NCI-H1930 (cell line): ENCODE measurements around the gene KLF13.

Source experiments
- DNase-seq, 2 experiments: peaks; one replicate each; lab custom pipeline; 2025; lab: John Stamatoyannopoulos, UW

The KLF13 gene

GRCh38 chr15:31326156-31326874, at the start of gene KLF13:
Gene KLF13, plus strand, starts transcription at chr15:31326835. Its CDS starts 378 bp downstream, at chr15:31327213.
- DNase-seq: peak; percentile 87 to 92

- DNase-seq: no peak
Measured at GRCh38 chr15:31277335-31278060, 49.1 kb upstream of the KLF13 start.

DNA sequence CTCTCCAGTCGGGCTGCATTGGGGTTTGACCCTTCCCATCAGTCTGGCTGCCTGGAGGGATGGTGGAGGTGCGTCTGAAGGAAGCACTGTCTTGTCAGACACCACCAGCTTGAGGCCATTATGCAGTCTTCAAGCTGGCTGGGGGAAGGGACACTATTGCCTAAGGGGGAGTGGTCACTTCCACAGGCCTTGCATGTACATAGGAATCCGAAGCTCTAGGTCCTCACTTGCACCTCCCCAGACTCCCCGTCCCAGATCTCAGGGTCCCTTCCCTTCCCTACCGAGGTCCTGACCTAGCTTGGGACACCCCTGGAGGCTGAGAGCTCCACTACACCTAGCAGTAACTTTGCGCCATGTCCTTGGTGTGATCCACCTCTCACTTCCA, 48.6 kb upstream of the KLF13 start:
- DNase-seq: no peak

DNA sequence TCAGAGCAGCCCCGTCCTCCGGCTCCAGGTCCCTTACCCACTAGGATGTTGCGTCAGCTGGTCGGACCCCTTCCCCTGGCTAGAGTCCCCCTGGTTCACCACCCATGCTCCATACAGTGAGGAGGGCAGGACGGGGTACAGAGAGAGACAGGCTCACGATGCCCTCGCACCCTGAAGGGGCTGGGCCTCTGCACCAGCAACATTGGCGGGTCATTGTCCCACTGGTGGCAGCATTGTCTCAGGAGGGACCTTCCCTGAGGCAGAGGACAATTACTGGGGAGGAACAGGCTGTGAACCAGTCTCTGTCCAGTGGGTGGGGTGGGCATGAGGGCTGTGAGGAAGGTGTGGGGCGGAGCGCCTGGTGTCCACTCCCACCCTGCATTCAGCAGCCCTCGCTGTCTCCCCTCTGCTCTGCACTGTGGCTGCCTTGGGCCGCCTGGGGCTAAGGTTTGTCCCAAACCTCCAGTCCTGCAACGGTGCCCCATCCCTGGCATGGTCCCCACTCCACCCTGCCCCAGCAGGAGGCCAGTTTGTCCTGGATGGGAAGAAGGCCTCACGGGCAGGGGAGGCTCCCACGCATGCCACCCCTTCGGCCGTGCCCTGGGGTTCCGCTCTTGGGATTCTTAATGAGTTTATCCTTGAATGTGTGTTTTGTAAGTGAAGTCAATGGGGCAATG, 48.0 kb upstream of the KLF13 start:
- no peak for DNase-seq

DNA sequence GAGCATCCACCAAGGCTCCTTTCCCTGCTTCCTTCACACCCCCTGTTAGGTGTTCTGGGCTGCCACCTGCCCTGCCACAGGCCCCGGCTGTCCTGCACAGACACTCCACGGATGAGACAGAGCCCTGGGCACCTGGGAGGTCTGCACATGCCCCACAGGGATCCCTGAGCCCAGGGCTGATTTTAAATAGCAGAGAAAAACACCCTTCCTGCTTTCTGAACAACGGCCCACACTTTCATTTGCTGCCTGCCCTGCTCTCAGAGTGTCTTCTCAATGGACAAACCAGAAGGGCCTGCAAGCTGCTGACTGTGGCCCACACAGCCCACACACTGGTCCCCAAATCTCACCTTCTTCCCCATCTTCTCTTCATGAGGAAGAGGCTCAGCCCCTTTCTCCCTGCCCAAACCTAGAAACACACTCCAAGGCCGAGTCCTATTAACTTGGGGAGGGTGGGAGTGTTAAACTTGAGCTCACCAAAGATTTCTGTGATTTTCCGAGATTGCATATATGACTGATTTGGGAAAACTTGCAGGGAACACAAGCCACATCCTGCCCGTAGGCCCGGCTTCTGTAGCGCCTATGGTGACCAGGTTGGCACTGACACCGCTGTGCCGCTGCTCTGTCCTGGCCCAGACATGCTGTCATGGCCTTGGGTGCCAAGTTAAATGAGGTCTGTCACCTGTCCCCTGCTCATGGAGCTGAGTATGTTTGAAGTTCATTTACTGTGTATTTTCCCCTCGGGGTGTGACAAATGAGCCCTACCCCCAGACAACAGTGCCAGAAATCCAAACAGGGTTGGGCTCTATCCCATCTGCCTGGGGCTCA, 47.2 kb upstream of the KLF13 start:
- no peak for DNase-seq

DNA sequence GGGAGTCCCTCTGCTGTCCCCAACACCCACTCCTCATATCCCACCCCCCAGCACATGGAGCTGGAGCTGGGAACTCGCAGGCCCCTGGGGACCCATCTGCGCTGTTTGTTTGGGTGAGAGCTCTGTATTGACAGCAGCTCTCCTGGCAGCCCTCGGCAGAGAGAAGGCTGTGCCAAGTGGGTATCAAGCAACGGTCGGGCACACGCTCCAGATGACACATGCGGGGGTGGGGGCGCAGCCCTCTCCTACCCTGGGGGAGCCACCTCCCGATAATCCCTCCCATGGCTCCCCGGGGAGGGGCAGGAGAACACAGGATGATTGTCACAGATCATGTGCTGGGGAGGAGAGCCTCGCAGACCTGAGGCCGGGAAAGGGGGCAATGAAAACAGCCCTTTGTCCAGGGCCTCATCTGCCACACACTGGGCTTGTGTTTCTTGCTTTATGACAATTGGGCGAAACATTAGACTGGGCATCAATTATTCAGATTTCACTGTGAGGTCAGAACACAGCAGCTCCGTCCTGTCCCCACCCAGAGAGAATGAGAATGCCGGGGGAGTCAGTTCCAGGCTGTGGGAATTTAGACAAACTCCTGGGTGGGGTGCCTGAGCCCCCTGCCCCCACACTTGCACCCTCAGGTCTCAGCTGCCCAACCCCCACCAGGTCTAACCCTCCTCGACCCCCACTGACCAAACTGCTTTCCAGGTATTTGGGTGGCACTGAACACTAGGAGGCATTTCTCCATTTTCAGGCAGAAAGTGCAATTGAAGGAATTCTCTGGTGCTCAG, 46.4 kb upstream of the KLF13 start:
- DNase-seq: no peak

DNA sequence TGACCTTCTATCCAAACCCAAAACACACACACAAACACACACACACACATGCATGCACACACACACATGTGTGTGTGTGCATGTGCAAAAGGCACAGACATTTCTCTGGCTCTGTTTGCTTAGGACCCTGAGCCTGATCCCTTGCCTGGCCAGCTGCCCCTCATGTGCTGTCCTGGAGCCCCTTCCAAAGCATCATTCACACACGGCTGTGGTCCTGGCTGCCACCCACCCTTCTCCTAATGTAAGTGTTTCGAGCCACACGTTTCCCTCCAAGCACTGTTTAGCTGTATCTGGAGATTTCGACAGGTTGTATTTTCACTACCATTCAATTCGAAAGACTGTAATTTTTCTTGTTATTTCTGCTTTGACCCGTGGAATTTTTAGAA, 45.8 kb upstream of the KLF13 start:
- DNase-seq: no peak

DNA sequence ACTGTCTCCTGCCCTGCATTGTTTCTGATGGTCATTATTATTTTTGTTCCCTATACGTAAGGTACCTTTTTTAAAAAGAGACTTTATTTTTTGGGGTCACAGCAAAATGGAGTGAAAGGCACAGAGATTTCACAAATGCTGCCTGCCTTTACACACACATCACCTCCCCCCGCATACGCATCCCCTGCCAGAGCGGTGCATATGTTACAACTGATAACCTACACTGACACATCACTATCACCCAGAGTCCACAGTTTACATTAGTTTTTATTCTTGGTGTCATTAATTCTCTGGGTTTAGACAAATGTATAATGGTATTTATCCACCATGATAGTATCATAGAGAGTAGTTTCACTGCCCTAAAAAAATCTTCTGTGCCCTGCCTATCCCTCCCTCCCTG, 43.6 kb upstream of the KLF13 start:
- DNase-seq: no peak

DNA sequence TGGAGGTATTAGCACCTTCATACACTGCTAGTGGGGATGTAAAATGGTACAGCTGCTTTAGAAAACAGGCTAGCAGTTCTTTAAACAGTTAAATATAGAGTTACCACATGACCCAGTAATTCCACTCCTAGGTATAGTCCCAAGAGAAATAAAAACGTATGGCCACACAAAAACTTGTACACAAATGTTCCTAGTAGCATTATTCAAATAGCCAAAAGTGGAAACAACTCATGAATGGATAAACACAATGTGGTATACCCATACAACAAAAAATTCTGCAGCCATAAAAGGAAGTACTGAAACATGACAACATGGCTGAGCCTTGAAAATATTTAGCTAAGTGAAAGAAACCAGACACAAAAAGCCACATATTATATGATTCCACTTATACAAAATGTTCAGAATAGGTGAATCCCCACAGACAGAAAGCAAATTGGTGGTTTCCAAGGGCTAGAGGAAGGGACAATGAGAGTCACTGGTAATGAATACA, 40.8 kb upstream of the KLF13 start:
- DNase-seq: no peak

- DNase-seq: no peak
Measured at GRCh38 chr15:31291048-31291578, 35.5 kb upstream of the KLF13 start.

DNA sequence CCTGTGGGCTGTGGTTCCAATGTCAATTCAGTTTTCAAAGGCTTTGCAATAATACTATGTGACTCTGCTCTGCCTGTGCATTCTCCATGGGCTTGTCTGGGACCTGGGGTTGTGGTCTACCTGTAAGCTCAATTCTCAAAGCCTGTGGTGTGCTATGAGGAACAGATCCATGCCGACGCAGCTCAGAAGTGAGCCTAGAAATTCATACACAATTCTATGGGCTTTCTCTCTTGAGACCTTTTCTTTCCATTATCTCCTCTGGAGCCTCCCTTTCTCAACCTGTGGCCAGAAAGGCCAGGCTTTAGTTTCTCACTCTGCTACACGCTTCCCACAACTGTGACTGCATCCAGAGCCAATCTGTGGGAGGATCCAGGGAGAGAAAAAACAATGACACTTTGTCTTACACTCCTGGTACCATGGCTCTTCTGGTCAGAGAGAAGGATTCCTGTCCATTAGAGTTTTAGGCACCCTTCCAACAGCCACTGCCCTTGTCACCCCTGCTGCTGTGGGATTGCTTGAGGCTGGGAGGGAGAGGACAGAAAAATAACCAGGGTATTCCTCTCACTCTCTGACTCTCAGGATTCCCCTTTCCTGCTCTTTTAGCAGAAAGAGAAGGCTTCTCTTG, 34.1 kb upstream of the KLF13 start:
- no peak for DNase-seq

DNA sequence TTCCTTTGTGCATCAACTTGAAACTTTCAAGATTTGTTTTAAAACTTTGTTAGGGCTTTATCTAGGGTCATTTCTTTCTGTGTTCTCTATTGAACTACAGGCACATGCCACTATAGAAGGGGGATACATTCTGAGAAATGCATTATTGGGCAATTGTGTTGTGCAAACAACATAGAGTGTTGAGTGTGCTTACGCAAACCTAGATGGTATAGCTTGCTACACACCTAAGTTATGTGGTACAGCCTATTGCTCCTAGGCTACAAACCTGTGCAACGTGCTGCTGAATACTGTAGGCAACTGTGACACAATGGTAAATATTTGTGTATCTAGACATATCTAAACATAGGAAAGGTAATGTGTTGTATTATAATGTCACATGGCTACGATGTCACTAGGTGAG, 33.0 kb upstream of the KLF13 start:
- DNase-seq: no peak

DNA sequence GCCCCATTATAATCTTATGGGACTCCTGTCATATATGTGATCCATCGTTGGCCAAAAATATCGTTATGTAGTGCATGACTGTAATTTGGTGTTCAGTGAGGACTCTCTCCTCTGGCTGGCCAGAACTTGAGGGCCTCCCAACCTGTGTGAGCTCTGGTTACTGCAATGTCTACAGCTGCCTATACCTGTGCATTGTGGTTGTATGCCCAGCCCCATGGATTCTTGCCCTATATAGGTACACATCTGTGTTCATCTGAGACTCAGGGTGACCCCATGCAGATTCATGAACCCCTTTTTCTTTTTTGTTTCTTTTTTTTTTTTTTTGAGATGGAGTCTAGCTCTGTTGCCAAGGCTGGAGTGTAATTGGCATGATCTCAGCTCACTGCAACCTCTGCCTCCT, 32.6 kb upstream of the KLF13 start:
- DNase-seq: no peak

DNA sequence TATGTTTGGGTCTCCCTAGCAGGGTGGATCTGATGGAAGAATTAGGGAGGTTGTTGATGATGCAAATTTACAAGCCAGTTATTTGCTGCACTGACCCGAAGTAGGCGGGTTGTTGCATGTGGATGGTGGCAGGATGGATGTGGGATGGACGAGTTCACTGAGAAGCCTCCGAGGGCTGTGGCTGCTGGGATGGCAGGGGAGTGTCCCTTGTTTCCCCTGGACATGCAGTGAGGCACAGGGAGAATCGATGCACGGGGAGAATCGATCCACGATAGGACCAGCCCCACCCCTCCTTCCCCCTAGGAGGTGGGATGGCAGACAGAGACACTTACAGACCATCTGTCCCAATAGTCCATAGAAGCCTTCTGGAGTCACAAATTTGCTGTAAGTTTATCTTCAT, 31.0 kb upstream of the KLF13 start:
- no peak for DNase-seq

DNA sequence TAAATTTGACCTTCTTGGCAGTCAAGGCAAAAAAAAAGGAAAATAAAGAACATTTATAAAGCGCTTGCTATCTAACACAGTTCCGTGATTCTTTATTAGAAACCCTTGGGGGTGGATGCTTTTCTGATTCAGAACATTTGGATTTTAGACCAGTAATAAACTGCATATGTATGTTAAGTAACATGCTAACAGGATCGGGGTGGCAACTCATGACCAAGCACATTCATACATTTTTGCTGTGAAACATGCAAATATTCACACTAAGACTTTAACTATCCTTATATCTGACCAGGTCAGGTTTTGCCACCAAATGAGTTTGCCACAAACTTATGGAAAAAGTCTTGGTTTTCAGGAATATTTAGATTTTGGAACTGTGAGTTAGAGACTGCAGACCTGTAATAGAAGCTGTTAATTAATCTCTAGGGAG, 30.4 kb upstream of the KLF13 start:
- no peak for DNase-seq

DNA sequence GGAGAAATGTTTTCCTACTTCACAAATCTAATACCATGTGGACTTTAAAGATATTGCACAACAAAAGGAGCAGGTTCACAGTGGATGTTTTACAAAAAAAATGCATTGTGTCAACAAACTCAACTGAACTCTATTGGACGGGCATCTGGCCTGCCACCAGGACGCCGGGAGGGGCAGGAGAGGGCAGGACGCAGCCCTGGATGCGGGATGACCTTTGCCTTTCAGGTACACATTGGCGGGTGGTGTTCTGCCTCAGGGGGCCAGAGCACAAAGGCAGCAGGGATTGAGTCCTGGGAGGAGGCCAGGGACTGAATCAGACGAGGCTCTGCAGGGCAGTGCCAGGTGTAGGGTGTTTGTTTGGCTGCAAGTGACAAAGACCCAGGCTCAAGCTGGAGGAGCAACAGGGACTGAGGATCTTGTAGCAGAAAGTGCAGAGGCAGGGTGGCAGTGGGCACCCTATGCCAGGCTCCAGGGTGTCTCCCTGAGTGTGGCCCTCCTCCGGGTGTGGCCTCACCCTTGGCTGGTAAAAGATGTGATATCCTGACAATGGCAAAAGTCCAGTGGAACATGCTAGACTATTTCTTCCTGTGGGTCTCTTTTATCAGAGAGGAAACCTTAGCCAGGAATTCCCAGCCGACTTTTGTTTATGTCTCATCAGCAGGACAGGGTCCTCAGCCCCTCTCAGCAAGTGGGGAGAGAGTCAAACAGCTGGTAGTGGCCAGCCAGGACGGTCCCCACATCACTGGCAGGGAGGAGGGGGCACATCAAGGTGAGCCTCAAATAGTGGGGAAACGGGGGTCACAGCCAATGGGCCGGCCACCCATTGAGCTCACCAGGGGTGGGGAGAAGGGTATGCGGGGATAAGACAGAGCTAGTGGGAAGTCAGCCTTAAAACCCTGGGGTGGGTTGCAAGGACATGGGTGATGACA, 29.7 kb upstream of the KLF13 start:
- no peak for DNase-seq

GRCh38 chr15:31297575-31298456, 28.8 kb upstream of the KLF13 start:
- DNase-seq: no peak

- no peak for DNase-seq
Measured at GRCh38 chr15:31298707-31299172, 27.9 kb upstream of the KLF13 start.
